Measurements from ENCODE around the gene ETS1.

The ETS1 gene

DNA sequence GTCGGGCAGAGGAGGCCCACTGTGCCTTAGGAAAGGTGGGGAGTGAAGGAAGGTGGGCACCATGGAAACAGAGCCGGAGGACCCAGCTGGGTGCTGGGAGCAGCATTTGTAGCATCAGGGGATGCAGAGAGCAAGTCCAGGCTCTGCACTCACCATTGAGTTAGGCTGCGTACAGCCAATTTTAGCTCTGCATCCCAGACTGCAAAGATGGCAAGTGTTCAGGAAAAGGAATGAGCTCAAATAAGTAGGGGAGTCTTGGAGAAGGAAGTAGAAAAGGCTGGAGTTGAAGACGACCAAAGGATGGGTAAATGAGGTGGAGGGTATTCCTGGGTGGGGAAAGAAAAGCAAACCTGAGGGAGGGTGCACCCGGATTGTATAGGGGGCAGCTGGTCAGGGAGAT is 31.6 kb upstream of the ETS1 start:
- no peak for DNase-seq (ENCODE audit: low read depth in 2 of 2)

- no peak for DNase-seq (ENCODE audit: low read depth in 2 of 2)
Observed at GRCh38 chr11:128618603-128619002, 31.2 kb upstream of the ETS1 start.

GRCh38 chr11:128616161-128616560 is 28.8 kb upstream of the ETS1 start:
- DNase-seq (ENCODE audit: low read depth in 2 of 2) = no peak

DNA sequence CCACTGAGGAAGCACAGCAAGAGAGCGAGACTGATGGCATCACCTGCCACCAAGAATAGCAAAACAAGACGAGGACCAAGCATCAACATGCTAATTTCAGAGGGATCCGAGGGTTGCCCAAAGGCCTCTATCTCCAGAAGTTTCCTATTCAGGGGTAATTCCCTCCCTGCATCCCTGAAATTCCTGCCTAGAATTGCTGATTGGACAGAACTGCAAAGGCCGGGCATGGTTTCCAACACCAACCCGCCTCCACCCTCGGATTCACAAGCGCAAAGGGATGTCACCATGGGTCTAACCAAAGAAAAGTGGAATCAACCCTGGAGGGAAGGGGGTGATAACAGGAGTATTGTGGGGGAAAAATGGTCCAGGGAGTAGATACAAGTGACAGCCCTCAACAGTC is 28.3 kb upstream of the ETS1 start:
- DNase-seq (ENCODE audit: low read depth in 2 of 2) = no peak

DNA sequence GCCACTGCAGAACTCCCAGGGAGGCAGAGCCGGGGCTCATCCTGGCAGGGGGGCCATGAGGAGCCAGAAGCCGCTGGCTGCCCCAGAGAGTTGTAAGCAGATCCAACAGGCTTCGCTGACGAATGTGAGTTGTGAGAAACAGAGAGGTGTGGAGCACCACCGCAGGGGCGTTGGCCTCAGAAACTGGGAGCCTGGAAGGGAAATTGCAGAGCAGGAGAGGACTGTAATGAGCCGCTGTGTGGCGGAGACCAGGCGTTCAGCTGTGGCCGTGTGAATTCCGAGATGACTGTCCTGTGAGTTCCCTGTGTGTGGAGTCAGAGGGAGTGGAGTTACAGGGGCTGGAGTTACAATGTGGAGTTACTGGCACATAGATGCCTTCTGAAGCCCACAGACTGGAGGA is 27.7 kb upstream of the ETS1 start:
- no peak for DNase-seq (ENCODE audit: low read depth in 2 of 2)

- no peak for DNase-seq (ENCODE audit: low read depth in 2 of 2)
Observed at GRCh38 chr11:128614026-128614425, 26.7 kb upstream of the ETS1 start.

DNA sequence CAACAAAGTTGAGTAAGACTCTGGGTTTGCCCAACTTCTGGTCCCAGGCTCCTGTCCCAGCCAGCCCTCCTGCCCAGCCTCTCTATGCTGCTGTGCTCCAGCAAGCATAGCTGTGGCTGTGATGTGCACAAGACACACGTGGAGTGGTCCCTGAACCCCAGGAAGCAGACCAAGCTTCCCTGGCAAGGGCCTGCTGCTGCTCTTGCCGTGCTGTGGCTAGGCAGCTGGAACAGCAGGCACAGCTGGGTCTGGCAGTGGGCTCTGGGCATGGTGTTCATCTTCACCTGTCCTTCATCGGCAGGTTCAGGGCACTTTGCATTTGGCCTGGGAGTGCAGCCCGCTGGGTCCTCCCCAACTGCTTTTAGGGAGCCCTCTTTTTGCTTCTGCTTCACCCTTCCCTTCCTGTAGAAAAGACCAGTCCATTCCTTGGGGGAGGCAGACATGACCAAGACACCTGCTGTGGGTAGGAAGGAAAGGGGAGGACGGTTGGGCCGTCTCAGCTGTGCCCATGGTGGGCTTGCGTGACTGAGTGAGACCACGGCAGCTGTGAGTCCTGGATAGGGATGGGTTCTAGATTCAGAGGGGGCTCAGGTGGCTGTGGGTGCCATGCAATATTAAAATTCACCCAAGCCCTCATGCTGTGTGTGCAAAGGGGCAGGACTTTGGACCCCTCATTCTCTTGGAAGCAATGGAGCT is 26.1 kb upstream of the ETS1 start:
- no peak for DNase-seq (ENCODE audit: low read depth in 2 of 2)

DNA sequence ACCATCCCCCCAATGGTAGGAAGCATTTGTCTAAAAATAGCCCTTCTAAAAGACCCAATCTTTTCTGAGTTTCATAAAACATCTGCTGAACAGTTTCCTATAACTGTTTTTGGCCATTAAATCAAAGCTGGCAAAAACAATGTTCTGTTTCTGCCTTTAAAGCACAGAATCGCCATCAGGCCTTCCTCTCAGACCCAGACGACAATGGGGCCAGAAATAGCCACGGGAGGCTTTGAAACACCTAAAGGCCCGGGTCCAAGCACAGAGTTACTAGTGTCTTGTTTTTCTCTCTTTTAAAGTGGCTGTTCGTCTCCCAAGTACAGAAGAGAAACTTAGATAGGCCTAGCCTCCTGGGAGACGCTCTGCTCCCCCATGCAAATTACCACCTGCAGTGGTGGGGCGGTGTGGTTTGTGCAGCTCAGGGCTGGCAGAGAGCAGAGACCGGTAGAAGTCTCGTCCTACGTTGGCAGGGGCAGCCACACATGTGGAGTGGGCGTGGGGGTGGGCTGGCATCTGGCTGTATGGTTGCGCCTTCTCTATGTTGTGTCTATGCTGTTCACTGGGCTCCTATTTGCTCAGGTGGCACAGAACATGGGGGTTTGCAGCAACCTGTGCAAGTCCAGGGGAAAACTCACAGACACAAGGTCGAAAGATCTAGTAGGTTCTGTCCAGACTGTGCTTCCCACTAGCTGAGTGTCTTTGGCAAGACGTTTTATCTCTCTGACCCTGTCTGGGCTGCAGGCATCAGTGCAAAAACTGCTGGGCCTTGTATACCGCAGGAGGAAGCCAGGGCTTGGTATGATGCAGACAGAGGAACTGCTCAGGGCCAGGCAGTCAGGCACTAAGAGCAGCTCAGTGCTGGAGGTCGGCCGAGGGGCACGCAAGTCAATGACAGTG is 23.6 kb upstream of the ETS1 start:
- DNase-seq (ENCODE audit: low read depth in 2 of 2) = no peak

DNA sequence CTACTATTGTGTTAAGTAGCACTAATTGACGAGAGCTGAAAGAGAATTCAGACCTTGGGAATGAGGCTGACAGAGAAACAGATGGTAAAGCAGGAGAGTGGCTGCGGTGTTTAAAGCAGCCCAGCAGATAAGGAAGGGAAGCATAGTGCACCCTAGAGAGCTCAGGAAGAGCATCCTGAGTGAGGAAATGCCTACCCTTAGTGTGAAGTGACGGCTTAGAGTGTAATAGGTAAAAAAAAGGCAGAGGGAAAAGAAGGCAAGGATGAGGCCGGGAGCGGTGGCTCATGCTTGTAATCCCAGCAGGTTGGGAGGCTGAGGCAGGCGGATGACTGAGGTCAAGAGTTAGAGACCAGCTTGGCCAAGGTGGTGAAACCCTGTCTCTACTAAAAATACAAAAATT is 22.4 kb upstream of the ETS1 start:
- no peak for DNase-seq (ENCODE audit: low read depth in 2 of 2)

DNA sequence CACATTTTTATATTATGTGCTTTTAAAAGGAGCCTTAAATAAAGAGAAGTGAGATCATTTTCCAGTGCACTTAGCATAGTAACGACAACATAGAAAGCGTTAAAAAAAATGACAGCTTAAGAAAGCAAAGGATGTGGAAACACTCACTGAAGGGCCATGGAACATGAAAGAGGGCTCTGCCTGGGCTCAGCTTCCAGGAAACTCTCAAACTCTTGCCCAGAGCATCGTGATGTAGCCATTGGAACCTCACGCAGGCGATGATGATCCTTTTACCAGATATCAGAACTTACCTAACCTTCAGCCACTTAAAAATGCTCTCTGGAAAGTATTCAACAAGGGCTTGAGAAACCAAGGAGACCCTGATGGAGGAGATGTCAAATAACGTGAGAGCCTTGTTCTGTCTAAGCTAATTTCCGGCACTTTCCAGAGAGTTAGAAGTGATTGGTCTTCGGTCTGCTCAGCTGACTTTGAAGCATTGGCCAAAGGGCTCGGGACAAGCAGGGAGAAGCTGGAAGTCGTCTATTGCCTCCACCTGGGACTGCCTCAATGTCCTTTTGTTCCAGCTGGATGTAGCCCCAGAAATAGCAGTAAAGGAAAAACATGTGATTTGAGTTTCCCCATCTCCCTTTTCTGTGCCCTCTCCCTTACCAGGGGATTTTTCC is 21.5 kb upstream of the ETS1 start:
- DNase-seq (ENCODE audit: low read depth in 2 of 2) = no peak

DNA sequence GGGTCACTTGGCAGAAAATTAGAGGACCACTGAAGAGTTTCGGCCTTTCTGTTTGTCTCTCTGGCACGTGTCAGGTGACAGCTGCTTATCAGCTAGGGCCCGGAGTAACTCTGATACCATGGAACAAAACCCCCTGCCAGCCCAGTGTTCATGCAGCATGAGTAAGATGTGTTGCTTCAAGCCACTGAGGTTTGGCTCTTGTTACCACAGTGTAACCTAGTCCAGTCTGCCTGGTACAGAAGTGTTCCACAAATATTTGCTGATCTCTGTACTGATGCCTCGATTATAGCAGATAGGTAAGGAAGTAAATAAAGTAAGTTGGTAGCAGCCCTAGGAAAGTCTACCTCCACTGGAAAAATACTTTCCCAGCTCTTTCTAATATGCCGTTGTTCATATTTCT is 20.5 kb upstream of the ETS1 start:
- DNase-seq (ENCODE audit: low read depth in 2 of 2) = no peak

DNA sequence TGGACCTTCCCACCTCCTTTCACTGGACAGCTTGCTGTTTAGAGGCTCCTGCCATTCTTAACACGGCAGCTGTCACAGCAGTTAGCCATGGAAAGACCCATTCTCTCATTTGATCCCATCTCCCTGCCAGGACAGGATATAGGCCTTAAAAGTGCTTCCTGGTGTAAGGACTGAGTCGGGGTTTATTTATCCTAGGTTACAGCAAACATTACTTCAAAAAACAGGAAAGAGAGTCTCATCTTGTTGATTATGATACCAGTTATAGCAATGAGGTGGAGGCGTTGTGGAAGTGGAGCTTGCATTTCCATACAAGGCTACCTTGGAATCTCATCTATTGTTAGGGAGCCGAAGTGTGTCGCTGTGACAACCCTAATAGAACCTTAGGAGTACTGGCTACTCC is 17.4 kb upstream of the ETS1 start:
- no peak for DNase-seq (ENCODE audit: low read depth in 2 of 2)

GRCh38 chr11:128603752-128604414 is 16.5 kb upstream of the ETS1 start:
- no peak for DNase-seq (ENCODE audit: low read depth in 2 of 2)

- DNase-seq (ENCODE audit: low read depth in 2 of 2) = no peak
Observed at GRCh38 chr11:128603003-128603696, 15.8 kb upstream of the ETS1 start.

GRCh38 chr11:128599729-128600128 is 12.4 kb upstream of the ETS1 start:
- no peak for DNase-seq (ENCODE audit: low read depth in 2 of 2)

- no peak for DNase-seq (ENCODE audit: low read depth in 2 of 2)
Observed at GRCh38 chr11:128598506-128599150, 11.3 kb upstream of the ETS1 start.

- DNase-seq (ENCODE audit: low read depth in 2 of 2) = no peak
Observed at GRCh38 chr11:128598096-128598495, 10.7 kb upstream of the ETS1 start.

- DNase-seq (ENCODE audit: low read depth in 2 of 2) = no peak
Observed at GRCh38 chr11:128597209-128597608, 9.9 kb upstream of the ETS1 start.

DNA sequence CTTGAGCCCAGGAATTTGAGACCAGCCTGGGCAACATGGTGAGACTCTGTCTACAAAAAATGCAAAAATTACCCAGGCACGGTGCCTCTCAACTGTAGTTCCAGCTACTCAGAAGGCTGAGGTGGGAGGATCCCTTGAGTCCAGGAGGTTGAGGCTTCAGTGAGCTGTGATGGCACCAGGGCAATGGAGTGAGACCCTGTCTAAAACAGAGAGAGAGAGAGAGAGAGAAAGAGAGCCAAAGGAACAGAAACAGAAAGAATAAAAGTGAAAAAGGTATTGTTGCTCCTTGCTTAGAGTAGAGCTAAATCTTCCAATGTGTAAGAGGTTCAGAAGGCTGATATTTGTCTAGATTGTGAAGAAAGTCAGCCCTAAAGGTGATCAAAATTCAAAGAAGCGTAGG is 8.9 kb upstream of the ETS1 start:
- DNase-seq (ENCODE audit: low read depth in 2 of 2) = no peak

- no peak for DNase-seq (ENCODE audit: low read depth in 2 of 2)
Observed at GRCh38 chr11:128595775-128596174, 8.4 kb upstream of the ETS1 start.

- no peak for DNase-seq (ENCODE audit: low read depth in 2 of 2)
Observed at GRCh38 chr11:128595221-128595620, 7.9 kb upstream of the ETS1 start.
